ENCODE data around the gene POLN. TPM values are rescaled to one million over a fixed set of nuclear protein-coding genes. Genes with fewer than 3 reads are reported as not detected.
"Not testable (repeated sequence)": the region's sequence is repeated elsewhere in the genome, so short reads cannot be mapped to it uniquely, and the experiment has no call there.

The POLN gene
- total and polyA plus RNA-seq, 8 donors, result 2.7 to 5.7 (median 3.9) TPM

DNA sequence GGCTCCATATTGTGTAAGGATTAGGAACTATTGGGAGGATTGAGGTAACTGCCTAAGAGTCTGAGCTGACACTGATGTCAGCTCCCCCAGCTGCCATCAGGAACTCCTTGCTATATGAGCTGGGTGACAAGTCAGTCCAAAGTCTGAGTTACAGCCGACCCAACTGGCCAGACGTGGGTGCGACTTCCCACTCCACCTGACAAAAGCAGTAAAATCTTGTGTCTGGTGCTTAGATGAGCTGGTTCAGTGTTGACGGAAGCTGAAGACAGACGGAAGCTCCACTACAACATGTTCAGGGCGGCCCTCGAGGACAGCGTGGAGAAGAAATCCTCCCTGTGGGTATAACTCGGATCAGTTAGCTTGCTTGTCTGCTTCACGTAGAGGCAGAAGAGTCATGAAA lies 205.6 kb downstream of the POLN start:
- Histone ChIP-seq H3K9me3 (no peaks in the 10 kb centered on the region), H3K27me3 (peaks cover 15 to 76% of the 10 kb centered on the region in 2 donors), H3K27ac (no peak overlapping the region), H3K4me3 (no peak overlapping the region), H3K4me1 (peaks cover 10% of the 10 kb centered on the region in 2 donors), H3K36me3 (no peaks in the 10 kb centered on the region)
- ATAC-seq, result no peak
- intact Hi-C loops (cut with DNase I), result no loop called here
- no peak for DNase-seq
- no peak for TF ChIP-seq CTCF (IDR thresholded peaks at IDR 0.05)

DNA sequence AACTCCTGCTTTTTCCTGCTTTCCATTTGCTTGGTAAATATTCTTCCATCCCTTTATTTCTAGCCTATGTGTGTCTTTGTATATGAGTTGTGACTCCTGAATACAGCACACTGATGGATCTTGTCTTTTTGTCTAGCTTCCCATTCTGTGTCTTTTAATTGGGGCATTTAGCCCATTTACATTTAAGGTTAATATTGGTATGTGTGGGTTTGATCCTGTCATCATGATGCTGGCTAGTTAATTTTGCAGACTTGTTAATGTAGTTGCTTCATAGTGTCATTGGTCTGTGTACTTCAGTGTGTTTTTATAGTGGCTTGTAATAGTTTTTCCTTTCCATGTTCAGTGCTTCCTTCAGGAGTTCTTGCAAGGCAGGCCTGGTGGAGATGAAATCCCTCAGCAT lies 210.8 kb downstream of the POLN start:
- DNase-seq; H3K36me3 ChIP-seq; H3K9me3 ChIP-seq; ATAC-seq; intact Hi-C loops (cut with DNase I); H3K27ac ChIP-seq; H3K4me1 ChIP-seq; H3K4me3 ChIP-seq: not testable (repeated sequence)
- peaks cover 0 to 53% of the 10 kb centered on the region in 2 donors for H3K27me3 ChIP-seq

GRCh38 chr4:2027120-2027519 lies 214.8 kb downstream of the POLN start:
- H3K4me3 ChIP-seq; H3K9me3 ChIP-seq; ATAC-seq; H3K27ac ChIP-seq; H3K4me1 ChIP-seq; H3K36me3 ChIP-seq; intact Hi-C loops (cut with DNase I); DNase-seq: not testable (repeated sequence)
- peaks cover 7 to 48% of the 10 kb centered on the region in 2 donors for H3K27me3 ChIP-seq

- DNase-seq, result no peak
- ATAC-seq, result no peak
- no peak for TF ChIP-seq CTCF (IDR thresholded peaks at IDR 0.05)
- H3K9me3 ChIP-seq, result peaks cover 0 to 3% of the 10 kb centered on the region in 2 donors
- H3K27me3 ChIP-seq, result peaks cover 9 to 50% of the 10 kb centered on the region in 2 donors
- intact Hi-C loops (cut with DNase I), result no loop called here
- H3K36me3 ChIP-seq, result no peaks in the 10 kb centered on the region
- no peak overlapping the region for H3K27ac ChIP-seq
- H3K4me3 ChIP-seq, result no peak overlapping the region
- no peaks in the 10 kb centered on the region for H3K4me1 ChIP-seq
Observed at GRCh38 chr4:2025817-2026216, 216.1 kb downstream of the POLN start.

GRCh38 chr4:2024683-2025082 lies 217.2 kb downstream of the POLN start:
- Histone ChIP-seq H3K27me3 (peaks cover 9 to 57% of the 10 kb centered on the region in 2 donors), H3K4me3 (no peak overlapping the region), H3K27ac (no peak overlapping the region), H3K36me3 (no peaks in the 10 kb centered on the region), H3K4me1 (no peaks in the 10 kb centered on the region), H3K9me3 (peaks cover 0 to 3% of the 10 kb centered on the region in 2 donors)
- no peak for TF ChIP-seq CTCF (IDR thresholded peaks at IDR 0.05)
- ATAC-seq, result no peak
- DNase-seq, result no peak
- intact Hi-C loops (cut with DNase I), result no loop called here

Other genes starting within 250 kb of the POLN start
- 10 to 100 TPM; 22.5 to 22.9 TPM for gene NELFA, start 233.1 kb downstream of the POLN start, total RNA-seq
- gene NELFA, start 233.1 kb downstream of the POLN start, polyA plus RNA-seq (ENCODE audit: insufficient read length in 6 of 6), result 10 to 100 TPM; 25.6 to 36.4 (median 32.6) TPM
- under 1 TPM; 0.23 to 0.24 TPM for gene NAT8L, start 182.8 kb downstream of the POLN start, total RNA-seq
- gene NAT8L, start 182.8 kb downstream of the POLN start, polyA plus RNA-seq (ENCODE audit: insufficient read length in 6 of 6), result 1 to 10 TPM; 3.4 to 7.3 (median 5.2) TPM
- 10 to 100 TPM in 1 of 2 donors, 1 to 10 TPM in 1; 9.7 to 13.3 TPM for gene HAUS3, start within 50 bp of the POLN start, total RNA-seq
- 10 to 100 TPM; 19.5 to 26.7 (median 24.1) TPM for gene HAUS3, start within 50 bp of the POLN start, polyA plus RNA-seq (ENCODE audit: insufficient read length in 6 of 6)
- 10 to 100 TPM; 52.4 to 84.6 TPM for gene MXD4, start 20.0 kb upstream of the POLN start, total RNA-seq
- 100 to 1,000 TPM in 1 of 6 donors, 10 to 100 TPM in 5; 71.8 to 113 (median 84.0) TPM for gene MXD4, start 20.0 kb upstream of the POLN start, polyA plus RNA-seq (ENCODE audit: insufficient read length in 6 of 6)
- gene ZFYVE28, start 176.5 kb upstream of the POLN start, total RNA-seq, result 10 to 100 TPM; 12.0 to 12.4 TPM
- 1 to 10 TPM; 2.2 to 4.2 (median 3.8) TPM for gene ZFYVE28, start 176.5 kb upstream of the POLN start, polyA plus RNA-seq (ENCODE audit: insufficient read length in 6 of 6)
- 1 to 10 TPM; 1.3 to 2.6 TPM for gene CFAP99, start 176.8 kb upstream of the POLN start, total RNA-seq
- gene CFAP99, start 176.8 kb upstream of the POLN start, polyA plus RNA-seq (ENCODE audit: insufficient read length in 6 of 6), result 1 to 10 TPM in 4 of 6 donors, under 1 TPM in 2; 0.41 to 2.1 (median 1.4) TPM
- gene RNF4, start 227.0 kb upstream of the POLN start, total RNA-seq, result 10 to 100 TPM; 42.2 to 46.2 TPM
- gene RNF4, start 227.0 kb upstream of the POLN start, polyA plus RNA-seq (ENCODE audit: insufficient read length in 6 of 6), result 10 to 100 TPM; 59.3 to 68.4 (median 64.3) TPM

Data from left lung (tissue), 10 donors.